Esophagus squamous epithelium (tissue), 5 donors: ENCODE measurements around the gene HPSE2. TPM values are rescaled to one million over a fixed set of nuclear protein-coding genes. Genes with fewer than 3 reads are reported as not detected.

Source experiments
- DNase-seq: peaks from one replicate; lab custom pipeline; 2025; lab: John Stamatoyannopoulos, UW
- H3K27ac ChIP-seq, 4 donors: fragments of 200-600 bp; sonication (generic); one replicate each; pipeline ENCODE4 v1.5.1; 2016 to 2019; ENCODE audit warnings: mild to moderate bottlenecking in 1 of 4
- H3K27me3 ChIP-seq, 4 donors: fragments of 200-600 bp; sonication (generic); 1 replicate in 3 of 4; 2 replicates in 1 of 4; pipeline versions ENCODE4 v1.5.1 to v1.6.0; 2017 to 2021; ENCODE audit warnings: antibody characterized with exemption in 1 of 4
- H3K36me3 ChIP-seq, 3 donors: fragments of 200-600 bp; sonication (generic); one replicate each; pipeline ENCODE4 v1.5.1; 2016 to 2019
- H3K4me1 ChIP-seq, 3 donors: fragments of 200-600 bp; sonication (generic); one replicate each; pipeline ENCODE4 v1.5.1; 2017 to 2019
- H3K4me3 ChIP-seq, 4 donors: fragments of 200-600 bp; sonication (generic); 1 replicate in 3 of 4; 2 replicates in 1 of 4; pipeline ENCODE4 v1.5.1; 2016 to 2019; ENCODE audit warnings: mild to moderate bottlenecking in 2 of 4, moderate library complexity in 1 of 4
- H3K9me3 ChIP-seq, 3 donors: fragments of 200-600 bp; sonication (generic); one replicate each; pipeline ENCODE4 v1.5.1; 2016 to 2019
- POLR2A ChIP-seq, 4 donors: fragments of 450-650 bp; IDR thresholded peaks; one replicate each; pipeline ENCODE4 v1.6.1; 2017; ENCODE audit warnings: antibody characterized with exemption in 4 of 4, mild to moderate bottlenecking in 4 of 4, moderate library complexity in 3 of 4
- WGBS, 2 donors: methylation state at CpG; one replicate each; pipeline ENCODE4 v1.1.5; 2018; 5-methylcytosine and 5-hydroxymethylcytosine counted together
- intact Hi-C: fragments of 100-400 bp; cut with DNase I; formaldehyde crosslinking; loops from one replicate; pipeline ENCODE4 v1.15.0; 2022
- total RNA-seq, 4 donors: library from RNA; depleted of rRNA; stranded (reverse); fragments of >200 nt; gene quantifications; one replicate each; pipeline ENCODE4 v1.1.0, GENCODE V29; 2016
- TF ChIP-seq, protein P1 (sequence below), 6 experiments: fragments of 450-650 bp in 4 of 6; fragments of 200-600 bp in 2 of 6; sonication (generic) in 2 of 6; IDR thresholded peaks; one replicate each; pipeline ENCODE4 v1.5.1; 2016 to 2019; ENCODE audit warnings: antibody characterized with exemption in 6 of 6, mild to moderate bottlenecking in 4 of 6, moderate library complexity in 4 of 6
- donor health status: DM: yes; HTN: yes; CAD: no.

The HPSE2 gene
- total RNA-seq, 4 donors from 2014 or later, result 0.47 to 5.3 (median 2.6) TPM

DNA sequence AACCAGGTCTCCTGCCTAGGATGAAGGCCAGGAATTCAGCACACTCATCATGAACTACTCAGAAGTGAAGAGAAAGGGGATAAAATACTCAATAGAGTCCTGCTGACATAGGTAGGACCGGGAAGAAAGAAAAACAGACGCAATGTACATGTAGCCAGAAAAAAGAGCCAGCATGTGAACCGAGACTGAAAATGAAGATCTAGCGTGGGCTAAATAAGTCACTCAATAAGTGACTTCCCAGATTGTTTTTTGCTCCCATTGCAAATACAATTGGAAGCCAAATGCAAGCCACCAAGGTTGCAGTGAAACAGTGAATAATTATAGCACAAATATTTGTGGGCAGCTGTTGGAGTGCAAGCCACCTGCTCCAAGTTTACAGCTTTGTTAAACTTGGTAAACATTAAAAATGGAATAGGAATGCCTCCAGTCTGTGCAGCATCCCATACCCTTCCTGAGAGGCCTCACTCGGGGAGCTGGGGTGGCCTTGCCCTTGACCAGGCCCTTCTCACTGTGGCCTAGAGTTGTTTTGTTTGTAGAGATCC lies 754.2 kb downstream of the HPSE2 start:
- Histone ChIP-seq H3K27me3 (no peaks in the 10 kb centered on the region), H3K9me3 (no peaks in the 10 kb centered on the region), H3K36me3 (no peaks in the 10 kb centered on the region), H3K4me1 (no peaks in the 10 kb centered on the region), H3K27ac (no peak overlapping the region), H3K4me3 (no peak overlapping the region)
- 66 to 74% methylated on average over 5 of the region's 5 CpGs for WGBS, 2 donors
- DNase-seq, result no peak
- intact Hi-C loops, result no loop called here
- TF ChIP-seq POLR2A (IDR thresholded peaks at IDR 0.05), result no peak
- TF ChIP-seq, protein P1, sequence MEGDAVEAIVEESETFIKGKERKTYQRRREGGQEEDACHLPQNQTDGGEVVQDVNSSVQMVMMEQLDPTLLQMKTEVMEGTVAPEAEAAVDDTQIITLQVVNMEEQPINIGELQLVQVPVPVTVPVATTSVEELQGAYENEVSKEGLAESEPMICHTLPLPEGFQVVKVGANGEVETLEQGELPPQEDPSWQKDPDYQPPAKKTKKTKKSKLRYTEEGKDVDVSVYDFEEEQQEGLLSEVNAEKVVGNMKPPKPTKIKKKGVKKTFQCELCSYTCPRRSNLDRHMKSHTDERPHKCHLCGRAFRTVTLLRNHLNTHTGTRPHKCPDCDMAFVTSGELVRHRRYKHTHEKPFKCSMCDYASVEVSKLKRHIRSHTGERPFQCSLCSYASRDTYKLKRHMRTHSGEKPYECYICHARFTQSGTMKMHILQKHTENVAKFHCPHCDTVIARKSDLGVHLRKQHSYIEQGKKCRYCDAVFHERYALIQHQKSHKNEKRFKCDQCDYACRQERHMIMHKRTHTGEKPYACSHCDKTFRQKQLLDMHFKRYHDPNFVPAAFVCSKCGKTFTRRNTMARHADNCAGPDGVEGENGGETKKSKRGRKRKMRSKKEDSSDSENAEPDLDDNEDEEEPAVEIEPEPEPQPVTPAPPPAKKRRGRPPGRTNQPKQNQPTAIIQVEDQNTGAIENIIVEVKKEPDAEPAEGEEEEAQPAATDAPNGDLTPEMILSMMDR (IDR thresholded peaks at IDR 0.05), result no peak

DNA sequence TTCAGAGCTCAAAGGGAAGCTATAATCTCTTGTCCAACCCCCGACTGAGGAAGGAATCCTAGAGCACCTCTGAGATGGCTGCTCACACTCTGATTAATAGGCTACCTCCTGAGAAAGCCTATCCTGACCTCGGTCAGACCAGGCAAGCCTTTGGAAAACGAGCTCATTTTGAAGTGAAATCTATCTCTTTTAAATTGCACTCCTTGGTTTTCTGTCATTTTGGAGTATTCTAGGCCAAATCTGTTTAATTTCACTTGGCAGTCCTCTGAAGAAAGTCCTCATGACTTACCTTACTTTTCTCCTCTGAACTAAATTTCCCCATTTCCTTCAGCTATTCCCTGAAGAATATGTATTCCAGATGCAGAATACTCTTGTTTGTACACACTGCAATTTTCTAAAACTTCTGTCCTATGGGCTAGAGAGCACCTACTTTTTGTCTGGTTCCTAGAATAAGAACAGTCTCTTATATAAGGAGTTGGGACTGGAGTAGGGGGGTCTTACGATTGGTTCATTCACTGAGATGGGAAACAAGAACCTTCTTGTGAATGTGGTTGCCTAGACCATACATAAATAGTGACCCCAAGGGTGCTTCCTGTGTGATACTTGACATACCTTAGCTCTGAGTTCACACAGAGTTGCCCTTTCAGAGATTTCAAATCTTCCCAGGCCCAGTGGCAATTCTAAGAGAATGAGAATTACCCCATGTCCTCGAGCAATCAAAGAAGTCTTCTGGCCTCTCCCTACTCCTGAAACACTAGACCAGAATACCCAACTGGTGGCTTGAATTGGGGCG lies 757.0 kb downstream of the HPSE2 start:
- Histone ChIP-seq H3K4me3 (no peak overlapping the region), H3K27me3 (no peaks in the 10 kb centered on the region), H3K36me3 (no peaks in the 10 kb centered on the region), H3K27ac (no peak overlapping the region), H3K4me1 (no peaks in the 10 kb centered on the region), H3K9me3 (no peaks in the 10 kb centered on the region)
- 49 to 60% methylated on average over 5 to 6 of the region's 6 CpGs for WGBS, 2 donors
- no peak for DNase-seq
- no peak for TF ChIP-seq POLR2A (IDR thresholded peaks at IDR 0.05)
- TF ChIP-seq, protein P1 (IDR thresholded peaks at IDR 0.05), result no peak
- intact Hi-C loops, result loop anchor here (10.0 kb wide), 1 partner anchor 186 kb away; no protein-coding TSS in a partner anchor

DNA sequence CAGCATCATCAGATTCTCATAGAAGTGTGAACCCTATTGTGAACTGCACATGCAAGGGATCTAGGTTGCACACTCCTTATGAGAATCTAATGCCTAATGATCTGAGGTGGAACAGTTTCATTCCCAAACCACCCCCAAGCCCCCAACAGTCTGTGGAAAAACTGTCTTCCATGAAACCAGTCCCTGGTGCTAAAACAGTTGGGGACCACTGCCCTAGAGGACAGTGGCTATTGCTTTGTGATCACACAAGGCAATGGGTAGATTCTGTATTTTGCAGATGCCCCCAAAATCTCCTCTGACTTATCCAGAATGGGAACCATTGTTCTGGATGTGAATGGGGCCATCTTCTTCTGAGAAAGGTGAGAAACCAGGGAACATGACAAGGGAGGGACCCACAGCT lies 757.8 kb downstream of the HPSE2 start:
- Histone ChIP-seq H3K9me3 (no peaks in the 10 kb centered on the region), H3K4me3 (no peak overlapping the region), H3K27me3 (no peaks in the 10 kb centered on the region), H3K27ac (no peak overlapping the region), H3K36me3 (no peaks in the 10 kb centered on the region), H3K4me1 (no peaks in the 10 kb centered on the region)
- intact Hi-C loops, result loop anchor here (10.0 kb wide), 1 partner anchor 187 kb away; no protein-coding TSS in a partner anchor
- no peak for DNase-seq
- TF ChIP-seq, protein P1 (IDR thresholded peaks at IDR 0.05), result no peak
- no peak for TF ChIP-seq POLR2A (IDR thresholded peaks at IDR 0.05)

GRCh38 chr10:98474628-98475027 lies 761.0 kb downstream of the HPSE2 start:
- H3K36me3 ChIP-seq, result no peaks in the 10 kb centered on the region
- DNase-seq, result no peak
- H3K4me3 ChIP-seq, result no peak overlapping the region
- H3K9me3 ChIP-seq, result no peaks in the 10 kb centered on the region
- no peak for TF ChIP-seq POLR2A (IDR thresholded peaks at IDR 0.05)
- TF ChIP-seq, protein P1 (IDR thresholded peaks at IDR 0.05), result no peak
- no peak overlapping the region for H3K27ac ChIP-seq
- no peaks in the 10 kb centered on the region for H3K4me1 ChIP-seq
- intact Hi-C loops, result loop anchor here (10.0 kb wide), 1 partner anchor 190 kb away; no protein-coding TSS in a partner anchor
- peaks cover 0 to 6% (median 0%) of the 10 kb centered on the region in 4 donors for H3K27me3 ChIP-seq

DNA sequence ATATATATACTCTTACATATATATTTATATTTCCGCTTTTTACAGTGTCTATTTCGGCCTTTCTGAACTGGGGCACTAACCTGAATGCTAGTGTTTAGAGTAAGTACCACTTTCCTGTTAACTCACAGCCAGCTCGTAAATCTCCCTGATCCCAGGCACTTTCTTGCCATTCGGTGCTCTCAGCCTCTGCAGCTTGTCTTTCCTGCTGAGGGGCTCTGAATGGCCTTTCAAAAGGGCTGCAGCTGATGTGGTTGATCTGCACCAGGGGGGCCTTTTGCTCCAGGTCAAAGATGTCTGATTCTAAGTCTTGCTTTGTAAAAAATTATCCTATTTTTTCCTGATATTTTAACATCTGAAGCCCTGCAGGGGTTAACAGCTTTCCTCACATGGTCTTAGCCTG lies 763.5 kb downstream of the HPSE2 start:
- intact Hi-C loops, result loop anchor here (10.0 kb wide), 1 partner anchor 193 kb away; no protein-coding TSS in a partner anchor
- no peak for TF ChIP-seq POLR2A (IDR thresholded peaks at IDR 0.05)
- TF ChIP-seq, protein P1 (IDR thresholded peaks at IDR 0.05), result no peak
- WGBS, 2 donors, result 62 to 68% methylated on average over 4 of the region's 4 CpGs
- peaks cover 0 to 11% (median 3%) of the 10 kb centered on the region in 3 donors for H3K4me1 ChIP-seq
- H3K27me3 ChIP-seq, result peaks cover 0 to 12% (median 0%) of the 10 kb centered on the region in 4 donors
- no peak overlapping the region for H3K4me3 ChIP-seq
- no peaks in the 10 kb centered on the region for H3K9me3 ChIP-seq
- H3K36me3 ChIP-seq, result no peaks in the 10 kb centered on the region
- no peak for DNase-seq
- no peak overlapping the region for H3K27ac ChIP-seq
